ENCODE measurements around the gene TYMP. TPM values are rescaled to one million over a fixed set of nuclear protein-coding genes. Genes with fewer than 3 reads are reported as not detected.

The TYMP gene
- total and polyA plus RNA-seq, 2 of the 4 experiments (the other 2 are of a cell fraction): 0.18 to 0.74 TPM

GRCh38 chr22:50576806-50577696 is 47.2 kb upstream of the TYMP start:
- no peak for ATAC-seq (ENCODE audit: low read depth)
- dilution Hi-C loops (cut with HindIII; ENCODE audit: low sequenced_read_pairs, unreplicated experiment) (no loop called here), intact Hi-C loops (cut with micrococcal nuclease) (loop anchor here (5.0 kb wide), 1 partner anchor 45 kb away; no protein-coding TSS in a partner anchor), in situ Hi-C loops (cut with MboI; ENCODE audit: low sequenced_read_pairs) (loop anchor here (5.0 kb wide), 1 partner anchor 50 kb away; the partner anchor contains the start of gene SCO2)
- Histone ChIP-seq H2BK5ac (ENCODE audit: low read depth, low read length, poor library complexity, severe bottlenecking) (no peak overlapping the region), H3K27ac (ENCODE audit: insufficient read depth, low read length) (no peak overlapping the region), H2BK120ac (ENCODE audit: low read depth, low read length) (no peak overlapping the region), H3K14ac (replicated peaks; ENCODE audit: low read depth, low read length) (no peak overlapping the region; the same call in 1 of the 2 replicates), H2BK20ac (ENCODE audit: low read depth, low read length) (no peak overlapping the region), H3K4me2 (ENCODE audit: low read depth, low read length) (no peak overlapping the region), H3K79me1 (ENCODE audit: low read depth in 1 of 2, low read length in 2 of 2) (peaks cover 10 to 27% of the 10 kb centered on the region in 2 experiments; a peak in 3 of 4 replicates), H3K23ac (ENCODE audit: low read depth, low read length) (no peak overlapping the region), H3K4ac (ENCODE audit: low read depth, low read length) (no peak overlapping the region; the same call in 1 of the 2 replicates), H3K4me1 (ENCODE audit: control insufficient read depth, insufficient read depth, low read length) (peaks cover 17% of the 10 kb centered on the region), H3K56ac (ENCODE audit: extremely low read depth, insufficient read depth, low read length) (no peak overlapping the region), H2AK9ac (replicated peaks; ENCODE audit: low read depth, low read length, poor library complexity) (no peak overlapping the region), H2BK15ac (ENCODE audit: low read depth, low read length) (no peak overlapping the region), H3K4me3 (ENCODE audit: insufficient read depth, low read depth, low read length) (no peak overlapping the region), H3K27me3 (ENCODE audit: control insufficient read depth, insufficient read depth, low read length) (no peaks in the 10 kb centered on the region), H3K9me1 (ENCODE audit: insufficient read depth, low read length) (peaks cover 28% of the 10 kb centered on the region), H4K8ac (ENCODE audit: low read depth in 2 of 2, low read length in 2 of 2) (no peak overlapping the region), H4K91ac (ENCODE audit: insufficient read depth, low read depth, low read length) (no peak overlapping the region), H3K9me3 (ENCODE audit: control insufficient read depth, insufficient read depth, low read length) (no peaks in the 10 kb centered on the region), H3K36me3 (ENCODE audit: control insufficient read depth, insufficient read depth, low read length) (peaks cover 4% of the 10 kb centered on the region; the same call in 1 of the 2 replicates), H4K20me1 (ENCODE audit: insufficient read depth, low read length) (no peaks in the 10 kb centered on the region), H3K18ac (ENCODE audit: low read depth, low read length) (no peak overlapping the region), H4K5ac (ENCODE audit: low read depth, low read length) (no peak overlapping the region), H2AFZ (replicated peaks; ENCODE audit: low read length, poor library complexity) (peak overlapping the region; percentile 58), H2AK5ac (ENCODE audit: low read depth, low read length) (peak overlapping the region; percentile 63), H3K9ac (ENCODE audit: low read depth, low read length) (no peak overlapping the region)
- DNase-seq: no peak
- TF ChIP-seq SMC3 (IDR thresholded peaks at IDR 0.05; ENCODE audit: low read depth, low read length): no peak
- TF ChIP-seq MXI1 (IDR thresholded peaks at IDR 0.05; ENCODE audit: borderline replicate concordance, low read depth, low read length): no peak
- TF ChIP-seq ELK1 (IDR thresholded peaks at IDR 0.05; ENCODE audit: borderline replicate concordance, low read depth, low read length): no peak
- no peak for TF ChIP-seq MAZ (IDR thresholded peaks at IDR 0.05; ENCODE audit: borderline replicate concordance, low read depth, low read length)
- TF ChIP-seq CEBPB (IDR thresholded peaks at IDR 0.05; ENCODE audit: low read depth, low read length): no peak
- TF ChIP-seq, protein P1, sequence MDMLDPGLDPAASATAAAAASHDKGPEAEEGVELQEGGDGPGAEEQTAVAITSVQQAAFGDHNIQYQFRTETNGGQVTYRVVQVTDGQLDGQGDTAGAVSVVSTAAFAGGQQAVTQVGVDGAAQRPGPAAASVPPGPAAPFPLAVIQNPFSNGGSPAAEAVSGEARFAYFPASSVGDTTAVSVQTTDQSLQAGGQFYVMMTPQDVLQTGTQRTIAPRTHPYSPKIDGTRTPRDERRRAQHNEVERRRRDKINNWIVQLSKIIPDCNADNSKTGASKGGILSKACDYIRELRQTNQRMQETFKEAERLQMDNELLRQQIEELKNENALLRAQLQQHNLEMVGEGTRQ (IDR thresholded peaks at IDR 0.05; ENCODE audit: low read depth, low read length): no peak
- no peak for TF ChIP-seq NFE2L2 (IDR thresholded peaks at IDR 0.05; ENCODE audit: low read depth, low read length)
- CTCF ChIA-PET: no interaction called here
- BruUV-seq (replicated peaks): no TSS peak
- POLR2A ChIA-PET (ENCODE audit: unreplicated experiment): no interaction called here
- 78% methylated on average over 6 of the region's 18 CpGs; no CpG with 5 or more reads in 1 of the 2 experiments for WGBS, 2 experiments (ENCODE audit: extremely low coverage in 2 of 2, insufficient read length in 1 of 2)
